ENCODE results near the gene C4orf33. TPM values are rescaled to one million over a fixed set of nuclear protein-coding genes. Genes with fewer than 3 reads are reported as not detected.

The C4orf33 gene
- polyA plus RNA-seq, 1 donor from 2014 or later = 42.2 TPM

DNA sequence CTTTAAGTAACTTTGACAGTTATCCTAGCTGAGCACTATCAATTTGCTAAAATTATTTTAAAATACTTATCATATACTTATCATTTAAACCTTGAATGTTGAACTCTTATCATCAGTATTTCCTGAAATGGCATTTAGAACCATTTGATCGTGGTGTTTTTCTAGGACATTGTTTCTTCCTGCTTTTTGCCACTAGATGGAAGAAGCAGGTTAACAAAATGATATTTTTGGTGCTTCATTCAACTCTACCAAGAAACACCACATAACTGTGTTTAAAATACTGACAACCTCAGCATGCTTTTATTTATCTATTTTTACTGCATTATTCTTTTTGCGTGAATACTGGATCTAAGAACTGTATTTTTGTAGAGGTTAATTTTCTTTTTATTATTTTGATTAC is 44.6 kb downstream of the C4orf33 start:
- Histone ChIP-seq H3K9me2 (ENCODE audit: insufficient read depth, low read length) (no peaks in the 10 kb centered on the region), H3K9me3 (ENCODE audit: low read length) (no peaks in the 10 kb centered on the region)

DNA sequence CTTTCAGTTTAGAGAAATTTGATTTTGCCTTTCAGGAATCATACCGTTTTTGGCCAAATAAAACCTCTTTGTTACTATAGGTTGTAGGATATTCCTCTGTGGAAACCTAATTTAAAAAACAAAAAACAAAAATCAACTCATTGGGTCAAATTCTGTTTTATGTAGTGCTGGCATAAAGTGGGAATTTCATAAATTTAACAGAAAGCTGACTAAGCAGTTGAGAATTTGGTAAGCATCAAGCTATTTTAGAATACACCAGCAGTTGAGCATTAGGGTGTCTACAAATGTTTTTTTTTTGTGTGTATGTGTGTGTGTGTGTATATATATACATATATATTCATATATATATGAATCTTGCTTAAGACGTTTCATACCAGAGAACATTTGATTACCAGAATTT is 47.4 kb downstream of the C4orf33 start:
- H4K20me1 ChIP-seq (ENCODE audit: insufficient read depth) = no peaks in the 10 kb centered on the region
- no peaks in the 10 kb centered on the region for H3K79me2 ChIP-seq (replicated peaks; ENCODE audit: insufficient read depth, low read length)
- no peak overlapping the region for H3K4me2 ChIP-seq (ENCODE audit: low read length)
- H3K27ac ChIP-seq (ENCODE audit: low read length) = no peak overlapping the region
- H3K4me3 ChIP-seq (ENCODE audit: low read length) = no peak overlapping the region
- H3K9me2 ChIP-seq (ENCODE audit: insufficient read depth, low read length) = no peaks in the 10 kb centered on the region
- H3K9ac ChIP-seq (ENCODE audit: low read length) = no peak overlapping the region
- H3K9me3 ChIP-seq (ENCODE audit: low read length) = no peaks in the 10 kb centered on the region
- H3K27me3 ChIP-seq (ENCODE audit: insufficient read depth, low read depth, low read length) = no peaks in the 10 kb centered on the region
- no peaks in the 10 kb centered on the region for H3K36me3 ChIP-seq (ENCODE audit: insufficient read depth, low read length)
- no peaks in the 10 kb centered on the region for H3F3A ChIP-seq (ENCODE audit: insufficient read depth, low read length, poor library complexity, severe bottlenecking)
- TF ChIP-seq TAF1 (IDR thresholded peaks at IDR 0.05; ENCODE audit: low read depth) (no peak), SMC3 (conservative IDR thresholded peaks at IDR 0.05; ENCODE audit: poor library complexity) (no peak)
- H2AFZ ChIP-seq (ENCODE audit: low read depth, low read length) = no peak overlapping the region

More for the DNA sequence above, 44.6 kb downstream of the C4orf33 start:
- Histone ChIP-seq H3K27me3 (ENCODE audit: insufficient read depth, low read depth, low read length) (no peaks in the 10 kb centered on the region), H3K27ac (ENCODE audit: low read length) (no peak overlapping the region), H3K9ac (ENCODE audit: low read length) (no peak overlapping the region), H2AFZ (ENCODE audit: low read depth, low read length) (no peak overlapping the region), H3K4me3 (ENCODE audit: low read length) (no peak overlapping the region), H3K79me2 (replicated peaks; ENCODE audit: insufficient read depth, low read length) (no peaks in the 10 kb centered on the region), H3F3A (ENCODE audit: insufficient read depth, low read length, poor library complexity, severe bottlenecking) (no peaks in the 10 kb centered on the region), H4K20me1 (ENCODE audit: insufficient read depth) (no peaks in the 10 kb centered on the region), H3K4me2 (ENCODE audit: low read length) (no peak overlapping the region), H3K36me3 (ENCODE audit: insufficient read depth, low read length) (no peaks in the 10 kb centered on the region)
- TF ChIP-seq, protein P1, sequence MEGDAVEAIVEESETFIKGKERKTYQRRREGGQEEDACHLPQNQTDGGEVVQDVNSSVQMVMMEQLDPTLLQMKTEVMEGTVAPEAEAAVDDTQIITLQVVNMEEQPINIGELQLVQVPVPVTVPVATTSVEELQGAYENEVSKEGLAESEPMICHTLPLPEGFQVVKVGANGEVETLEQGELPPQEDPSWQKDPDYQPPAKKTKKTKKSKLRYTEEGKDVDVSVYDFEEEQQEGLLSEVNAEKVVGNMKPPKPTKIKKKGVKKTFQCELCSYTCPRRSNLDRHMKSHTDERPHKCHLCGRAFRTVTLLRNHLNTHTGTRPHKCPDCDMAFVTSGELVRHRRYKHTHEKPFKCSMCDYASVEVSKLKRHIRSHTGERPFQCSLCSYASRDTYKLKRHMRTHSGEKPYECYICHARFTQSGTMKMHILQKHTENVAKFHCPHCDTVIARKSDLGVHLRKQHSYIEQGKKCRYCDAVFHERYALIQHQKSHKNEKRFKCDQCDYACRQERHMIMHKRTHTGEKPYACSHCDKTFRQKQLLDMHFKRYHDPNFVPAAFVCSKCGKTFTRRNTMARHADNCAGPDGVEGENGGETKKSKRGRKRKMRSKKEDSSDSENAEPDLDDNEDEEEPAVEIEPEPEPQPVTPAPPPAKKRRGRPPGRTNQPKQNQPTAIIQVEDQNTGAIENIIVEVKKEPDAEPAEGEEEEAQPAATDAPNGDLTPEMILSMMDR (IDR thresholded peaks at IDR 0.05; ENCODE audit: poor library complexity, severe bottlenecking) = peak; percentile 58
- TF ChIP-seq TAF1 (IDR thresholded peaks at IDR 0.05; ENCODE audit: low read depth) (no peak), SMC3 (conservative IDR thresholded peaks at IDR 0.05; ENCODE audit: poor library complexity) (peak; percentile 54), POLR2AphosphoS5 (IDR thresholded peaks at IDR 0.05) (no peak), RAD21 (conservative IDR thresholded peaks at IDR 0.05) (peak; percentile 68)

DNA sequence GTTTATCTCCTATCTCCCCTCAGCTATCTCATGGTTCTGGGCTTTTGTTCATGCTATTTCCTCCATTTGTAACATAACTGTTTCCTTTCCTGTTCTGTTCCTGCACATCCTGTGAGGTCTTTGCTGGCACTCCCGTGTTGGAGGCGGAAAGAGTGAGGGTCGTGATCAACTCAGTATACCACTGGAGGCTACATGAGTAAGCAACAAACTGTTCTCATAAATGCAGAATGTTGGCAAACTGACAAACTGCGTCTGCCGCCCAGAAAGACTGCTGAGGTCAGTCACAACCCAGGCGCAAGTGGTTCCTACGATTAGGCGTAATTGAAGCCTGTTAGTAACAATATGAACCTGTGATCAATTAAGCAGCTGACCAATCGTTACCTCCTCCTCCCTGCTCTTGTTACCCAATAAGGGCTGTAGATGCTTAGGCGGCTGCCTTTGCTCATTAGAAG is 48.8 kb downstream of the C4orf33 start:
- no peak overlapping the region for H3K4me3 ChIP-seq (ENCODE audit: low read length)
- H3K79me2 ChIP-seq (replicated peaks; ENCODE audit: insufficient read depth, low read length) = no peaks in the 10 kb centered on the region
- no peak overlapping the region for H3K9ac ChIP-seq (ENCODE audit: low read length)
- H3F3A ChIP-seq (ENCODE audit: insufficient read depth, low read length, poor library complexity, severe bottlenecking) = no peaks in the 10 kb centered on the region
- H3K27ac ChIP-seq (ENCODE audit: low read length) = no peak overlapping the region
- no peaks in the 10 kb centered on the region for H3K36me3 ChIP-seq (ENCODE audit: insufficient read depth, low read length)
- no peaks in the 10 kb centered on the region for H3K9me2 ChIP-seq (ENCODE audit: insufficient read depth, low read length)
- H3K27me3 ChIP-seq (ENCODE audit: insufficient read depth, low read depth, low read length) = no peaks in the 10 kb centered on the region
- H3K4me2 ChIP-seq (ENCODE audit: low read length) = no peak overlapping the region
- no peaks in the 10 kb centered on the region for H3K9me3 ChIP-seq (ENCODE audit: low read length)
- H2AFZ ChIP-seq (ENCODE audit: low read depth, low read length) = no peak overlapping the region
- TF ChIP-seq RAD21 (conservative IDR thresholded peaks at IDR 0.05) (no peak), POLR2AphosphoS5 (IDR thresholded peaks at IDR 0.05) (no peak), EZH2 (IDR thresholded peaks at IDR 0.05; ENCODE audit: borderline replicate concordance, insufficient read depth, low read length, poor library complexity, severe bottlenecking) (no peak), EP300 (conservative IDR thresholded peaks at IDR 0.05; ENCODE audit: poor library complexity, severe bottlenecking) (no peak), TAF1 (IDR thresholded peaks at IDR 0.05; ENCODE audit: low read depth) (no peak), MXI1 (conservative IDR thresholded peaks at IDR 0.05; ENCODE audit: poor library complexity, severe bottlenecking) (no peak), SMC3 (conservative IDR thresholded peaks at IDR 0.05; ENCODE audit: poor library complexity) (no peak)
- TF ChIP-seq, protein P2, sequence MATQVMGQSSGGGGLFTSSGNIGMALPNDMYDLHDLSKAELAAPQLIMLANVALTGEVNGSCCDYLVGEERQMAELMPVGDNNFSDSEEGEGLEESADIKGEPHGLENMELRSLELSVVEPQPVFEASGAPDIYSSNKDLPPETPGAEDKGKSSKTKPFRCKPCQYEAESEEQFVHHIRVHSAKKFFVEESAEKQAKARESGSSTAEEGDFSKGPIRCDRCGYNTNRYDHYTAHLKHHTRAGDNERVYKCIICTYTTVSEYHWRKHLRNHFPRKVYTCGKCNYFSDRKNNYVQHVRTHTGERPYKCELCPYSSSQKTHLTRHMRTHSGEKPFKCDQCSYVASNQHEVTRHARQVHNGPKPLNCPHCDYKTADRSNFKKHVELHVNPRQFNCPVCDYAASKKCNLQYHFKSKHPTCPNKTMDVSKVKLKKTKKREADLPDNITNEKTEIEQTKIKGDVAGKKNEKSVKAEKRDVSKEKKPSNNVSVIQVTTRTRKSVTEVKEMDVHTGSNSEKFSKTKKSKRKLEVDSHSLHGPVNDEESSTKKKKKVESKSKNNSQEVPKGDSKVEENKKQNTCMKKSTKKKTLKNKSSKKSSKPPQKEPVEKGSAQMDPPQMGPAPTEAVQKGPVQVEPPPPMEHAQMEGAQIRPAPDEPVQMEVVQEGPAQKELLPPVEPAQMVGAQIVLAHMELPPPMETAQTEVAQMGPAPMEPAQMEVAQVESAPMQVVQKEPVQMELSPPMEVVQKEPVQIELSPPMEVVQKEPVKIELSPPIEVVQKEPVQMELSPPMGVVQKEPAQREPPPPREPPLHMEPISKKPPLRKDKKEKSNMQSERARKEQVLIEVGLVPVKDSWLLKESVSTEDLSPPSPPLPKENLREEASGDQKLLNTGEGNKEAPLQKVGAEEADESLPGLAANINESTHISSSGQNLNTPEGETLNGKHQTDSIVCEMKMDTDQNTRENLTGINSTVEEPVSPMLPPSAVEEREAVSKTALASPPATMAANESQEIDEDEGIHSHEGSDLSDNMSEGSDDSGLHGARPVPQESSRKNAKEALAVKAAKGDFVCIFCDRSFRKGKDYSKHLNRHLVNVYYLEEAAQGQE (IDR thresholded peaks at IDR 0.05; ENCODE audit: borderline replicate concordance) = no peak
- TF ChIP-seq, protein P1 (IDR thresholded peaks at IDR 0.05; ENCODE audit: poor library complexity, severe bottlenecking) = no peak
- H4K20me1 ChIP-seq (ENCODE audit: insufficient read depth) = no peaks in the 10 kb centered on the region
